ENCODE measurements around the gene PTPRM.

The PTPRM gene

GRCh38 chr18:8276406-8276805, 709.3 kb downstream of the PTPRM start:
- Histone ChIP-seq H3K4me1 (ENCODE audit: control insufficient read depth, low read length) (no peaks in the 10 kb centered on the region), H3K4me3 (ENCODE audit: low read length) (no peak overlapping the region), H3K4me2 (ENCODE audit: low read length) (no peak overlapping the region), H4K20me1 (ENCODE audit: control insufficient read depth, insufficient read depth, low read depth, low read length) (no peaks in the 10 kb centered on the region), H3K27me3 (ENCODE audit: control insufficient read depth, low read length) (no peaks in the 10 kb centered on the region), H3K79me2 (ENCODE audit: control insufficient read depth, low read length) (no peaks in the 10 kb centered on the region), H3K9me2 (replicated peaks; ENCODE audit: control insufficient read depth, low read length) (no peaks in the 10 kb centered on the region), H3K27ac (ENCODE audit: low read depth, low read length) (no peak overlapping the region), H3K9me3 (ENCODE audit: control insufficient read depth, insufficient read depth, low read length) (no peaks in the 10 kb centered on the region), H3K36me3 (ENCODE audit: control insufficient read depth, low read length) (no peaks in the 10 kb centered on the region), H3F3A (ENCODE audit: control insufficient read depth, insufficient read depth) (no peaks in the 10 kb centered on the region)
- no peak for TF ChIP-seq EZH2phosphoT487 (IDR thresholded peaks at IDR 0.05; ENCODE audit: borderline replicate concordance, low read length)
- no peak for TF ChIP-seq CTCF (IDR thresholded peaks at IDR 0.05; ENCODE audit: low read depth, low read length, poor library complexity, severe bottlenecking)

- Histone ChIP-seq H3F3A (ENCODE audit: control insufficient read depth, insufficient read depth) (no peaks in the 10 kb centered on the region), H3K27me3 (ENCODE audit: control insufficient read depth, low read length) (no peaks in the 10 kb centered on the region), H3K27ac (ENCODE audit: low read depth, low read length) (no peak overlapping the region), H3K4me3 (ENCODE audit: low read length) (no peak overlapping the region), H3K4me2 (ENCODE audit: low read length) (no peak overlapping the region), H3K79me2 (ENCODE audit: control insufficient read depth, low read length) (no peaks in the 10 kb centered on the region), H3K4me1 (ENCODE audit: control insufficient read depth, low read length) (no peaks in the 10 kb centered on the region), H4K20me1 (ENCODE audit: control insufficient read depth, insufficient read depth, low read depth, low read length) (no peaks in the 10 kb centered on the region), H3K36me3 (ENCODE audit: control insufficient read depth, low read length) (no peaks in the 10 kb centered on the region), H3K9me2 (replicated peaks; ENCODE audit: control insufficient read depth, low read length) (no peaks in the 10 kb centered on the region), H3K9me3 (ENCODE audit: control insufficient read depth, insufficient read depth, low read length) (no peaks in the 10 kb centered on the region)
- TF ChIP-seq CTCF (IDR thresholded peaks at IDR 0.05; ENCODE audit: low read depth, low read length, poor library complexity, severe bottlenecking) (no peak), EZH2phosphoT487 (IDR thresholded peaks at IDR 0.05; ENCODE audit: borderline replicate concordance, low read length) (no peak)
These were observed 710.2 kb downstream of the PTPRM start for GRCh38 chr18:8277270-8277669.

GRCh38 chr18:8279346-8279745, 712.2 kb downstream of the PTPRM start:
- Histone ChIP-seq H3K9me2 (replicated peaks; ENCODE audit: control insufficient read depth, low read length) (no peaks in the 10 kb centered on the region), H3K27ac (ENCODE audit: low read depth, low read length) (no peak overlapping the region), H3K79me2 (ENCODE audit: control insufficient read depth, low read length) (no peaks in the 10 kb centered on the region), H3F3A (ENCODE audit: control insufficient read depth, insufficient read depth) (no peaks in the 10 kb centered on the region), H4K20me1 (ENCODE audit: control insufficient read depth, insufficient read depth, low read depth, low read length) (no peaks in the 10 kb centered on the region), H3K27me3 (ENCODE audit: control insufficient read depth, low read length) (no peaks in the 10 kb centered on the region), H3K4me3 (ENCODE audit: low read length) (no peak overlapping the region), H3K9me3 (ENCODE audit: control insufficient read depth, insufficient read depth, low read length) (no peaks in the 10 kb centered on the region), H3K36me3 (ENCODE audit: control insufficient read depth, low read length) (no peaks in the 10 kb centered on the region), H3K4me1 (ENCODE audit: control insufficient read depth, low read length) (no peaks in the 10 kb centered on the region), H3K4me2 (ENCODE audit: low read length) (no peak overlapping the region)
- TF ChIP-seq CTCF (IDR thresholded peaks at IDR 0.05; ENCODE audit: low read depth, low read length, poor library complexity, severe bottlenecking) (no peak), EZH2phosphoT487 (IDR thresholded peaks at IDR 0.05; ENCODE audit: borderline replicate concordance, low read length) (no peak)
